A673 (cell line): Measurements from ENCODE around the gene DSG1. TPM values are rescaled to one million over a fixed set of nuclear protein-coding genes. Genes with fewer than 3 reads are reported as not detected.

Experiments used
- BruUV-seq: library from RNA; stranded (reverse); fragments of 400-500 nt; replicated peaks from 2 replicates; lab custom pipeline; 2021; lab: Mats Ljungman, UMichigan
- CTCF ChIA-PET: fragments of 300-600 bp; sonication (Branson Sonifier 250); formaldehyde crosslinking; loops from one replicate; lab custom pipeline; 2022; ENCODE audit warnings: antibody characterized with exemption; lab: Charles Lee
- POLR2A ChIA-PET: fragments of 300-600 bp; sonication (Branson Sonifier 250); formaldehyde crosslinking; loops from one replicate; lab custom pipeline; 2022; ENCODE audit warnings: antibody characterized with exemption; ENCODE audit not compliant: low non-redundant PET; lab: Charles Lee
- DNase-seq: peaks from one replicate; pipeline ENCODE4 v3.0.0-alpha.2; 2015; ENCODE audit warnings: low spot score
- H3K27ac ChIP-seq: fragments of 200-600 bp; sonication (generic); 2 replicates; pipeline ENCODE4 v1.5.1; 2016; ENCODE audit warnings: mixed run types, low read depth, mild to moderate bottlenecking, mixed read lengths, antibody characterized with exemption, low read length; ENCODE audit not compliant: poor library complexity, severe bottlenecking
- H3K27me3 ChIP-seq: fragments of 200-600 bp; sonication (generic); replicated peaks from 2 replicates; pipeline ENCODE4 v1.6.1; 2017; ENCODE audit warnings: mixed run types, low read depth, mild to moderate bottlenecking, mixed read lengths, antibody characterized with exemption, low read length; ENCODE audit not compliant: insufficient read depth, poor library complexity
- H3K36me3 ChIP-seq: fragments of 200-600 bp; sonication (generic); 2 replicates; pipeline ENCODE4 v1.6.1; 2016; ENCODE audit warnings: mixed run types, mild to moderate bottlenecking, mixed read lengths, antibody characterized with exemption, low read length; ENCODE audit not compliant: insufficient read depth, poor library complexity, severe bottlenecking
- H3K4me1 ChIP-seq: fragments of 200-600 bp; sonication (generic); 2 replicates; pipeline ENCODE4 v1.6.1; 2017; ENCODE audit warnings: mixed run types, mild to moderate bottlenecking, mixed read lengths, antibody characterized with exemption, low read length; ENCODE audit not compliant: insufficient read depth, poor library complexity, severe bottlenecking
- H3K4me3 ChIP-seq: fragments of 200-600 bp; sonication (generic); 2 replicates; pipeline ENCODE4 v1.5.1; 2016; ENCODE audit warnings: low read depth, mixed run types, mild to moderate bottlenecking, mixed read lengths, low read length; ENCODE audit not compliant: poor library complexity, severe bottlenecking
- H3K9me3 ChIP-seq: fragments of 200-600 bp; sonication (generic); 2 replicates; pipeline ENCODE4 v1.6.1; 2016; ENCODE audit warnings: mixed run types, low read depth, mild to moderate bottlenecking, mixed read lengths, antibody characterized with exemption, low read length; ENCODE audit not compliant: poor library complexity, severe bottlenecking
- EZH2 ChIP-seq: fragments of 200-600 bp; sonication (generic); IDR thresholded peaks from 2 replicates; pipeline ENCODE4 v1.6.1; 2017; ENCODE audit warnings: borderline replicate concordance, low read depth, mild to moderate bottlenecking, mixed read lengths, antibody characterized with exemption, low read length; ENCODE audit not compliant: poor library complexity, severe bottlenecking
- intact Hi-C: fragments of 100-400 bp; cut with micrococcal nuclease; formaldehyde crosslinking; loops from one replicate; pipeline ENCODE4 v1.10.0; 2022; ENCODE audit not compliant: unreplicated experiment
- total RNA-seq: library from RNA; stranded (reverse); gene quantifications from 2 replicates; pipeline ENCODE4 v1.2.3, GENCODE V29; 2021
- TF ChIP-seq, protein P1 (sequence below): fragments of 300-800, 200-600 bp; sonication (generic); conservative IDR thresholded peaks from 2 replicates; pipeline ENCODE4 v1.5.1; 2017; ENCODE audit warnings: low read depth, mild to moderate bottlenecking, antibody characterized with exemption, low read length, moderate library complexity, mixed read lengths

Gene DSG1
- total RNA-seq, 1 experiment from 2014 or later, result not detected

GRCh38 chr18:31309115-31309514 is 8.8 kb upstream of the DSG1 start:
- H3K27ac ChIP-seq, result no peak overlapping the region
- BruUV-seq, result no TSS peak
- ChIA-PET POLR2A (no interaction called here), CTCF (no interaction called here)
- H3K9me3 ChIP-seq, result no peaks in the 10 kb centered on the region
- H3K27me3 ChIP-seq, result no peaks in the 10 kb centered on the region
- no peak for DNase-seq
- H3K4me3 ChIP-seq, result no peak overlapping the region
- intact Hi-C loops, result no loop called here
- TF ChIP-seq, protein P1, sequence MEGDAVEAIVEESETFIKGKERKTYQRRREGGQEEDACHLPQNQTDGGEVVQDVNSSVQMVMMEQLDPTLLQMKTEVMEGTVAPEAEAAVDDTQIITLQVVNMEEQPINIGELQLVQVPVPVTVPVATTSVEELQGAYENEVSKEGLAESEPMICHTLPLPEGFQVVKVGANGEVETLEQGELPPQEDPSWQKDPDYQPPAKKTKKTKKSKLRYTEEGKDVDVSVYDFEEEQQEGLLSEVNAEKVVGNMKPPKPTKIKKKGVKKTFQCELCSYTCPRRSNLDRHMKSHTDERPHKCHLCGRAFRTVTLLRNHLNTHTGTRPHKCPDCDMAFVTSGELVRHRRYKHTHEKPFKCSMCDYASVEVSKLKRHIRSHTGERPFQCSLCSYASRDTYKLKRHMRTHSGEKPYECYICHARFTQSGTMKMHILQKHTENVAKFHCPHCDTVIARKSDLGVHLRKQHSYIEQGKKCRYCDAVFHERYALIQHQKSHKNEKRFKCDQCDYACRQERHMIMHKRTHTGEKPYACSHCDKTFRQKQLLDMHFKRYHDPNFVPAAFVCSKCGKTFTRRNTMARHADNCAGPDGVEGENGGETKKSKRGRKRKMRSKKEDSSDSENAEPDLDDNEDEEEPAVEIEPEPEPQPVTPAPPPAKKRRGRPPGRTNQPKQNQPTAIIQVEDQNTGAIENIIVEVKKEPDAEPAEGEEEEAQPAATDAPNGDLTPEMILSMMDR, result no peak
- no peak for TF ChIP-seq EZH2
- no peaks in the 10 kb centered on the region for H3K36me3 ChIP-seq
- H3K4me1 ChIP-seq, result no peaks in the 10 kb centered on the region

DNA sequence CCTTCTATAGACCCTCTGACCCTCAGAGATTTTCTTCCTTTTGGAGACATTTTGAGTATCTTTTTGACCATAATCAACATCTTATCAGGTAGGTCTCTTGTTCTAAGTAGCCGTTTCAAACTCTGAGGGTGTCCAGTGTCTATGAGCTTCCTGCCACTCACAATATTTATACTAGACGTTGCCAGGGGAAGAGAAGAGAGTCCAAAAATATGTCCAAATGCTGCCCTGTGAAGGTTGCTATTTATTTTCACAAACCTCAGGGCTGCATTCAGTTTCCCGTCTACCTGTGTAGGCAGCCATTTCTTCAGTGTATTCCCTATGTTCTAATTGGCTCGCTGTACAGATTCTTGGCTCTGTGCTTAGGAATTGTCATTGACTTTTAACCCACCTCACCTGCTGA is 986 bp upstream of the DSG1 start:
- Histone ChIP-seq H3K27ac (no peak overlapping the region), H3K36me3 (no peaks in the 10 kb centered on the region), H3K27me3 (peaks cover 3% of the 10 kb centered on the region), H3K4me1 (no peaks in the 10 kb centered on the region), H3K9me3 (no peaks in the 10 kb centered on the region), H3K4me3 (no peak overlapping the region)
- ChIA-PET POLR2A (no interaction called here), CTCF (no interaction called here)
- TF ChIP-seq, protein P1, result no peak
- no peak for TF ChIP-seq EZH2
- no peak for DNase-seq
- intact Hi-C loops, result no loop called here
- no TSS peak for BruUV-seq

DNA sequence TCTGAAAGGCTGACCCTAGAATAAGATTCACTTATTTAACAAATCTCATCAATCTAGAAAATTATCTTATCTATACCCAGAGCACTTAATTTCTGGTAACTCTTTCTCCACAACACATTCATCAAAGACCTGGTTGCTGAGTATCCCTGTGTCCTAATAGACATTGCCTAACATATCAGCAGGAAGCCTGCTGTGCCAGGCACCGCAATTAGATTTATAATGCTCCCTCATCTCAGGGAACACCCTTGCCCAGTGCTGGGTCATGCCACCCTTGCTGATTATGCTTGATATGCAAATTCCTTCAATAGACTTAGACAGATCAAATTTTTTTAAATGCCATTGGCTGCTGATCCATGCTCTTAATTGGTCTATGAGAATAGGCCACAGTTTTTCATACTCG is 3.8 kb downstream of the DSG1 start:
- intact Hi-C loops, result no loop called here
- no peak for TF ChIP-seq EZH2
- TF ChIP-seq, protein P1, result no peak
- Histone ChIP-seq H3K27ac (no peak overlapping the region), H3K27me3 (peaks cover 3% of the 10 kb centered on the region), H3K36me3 (no peaks in the 10 kb centered on the region), H3K4me3 (no peak overlapping the region), H3K9me3 (no peaks in the 10 kb centered on the region), H3K4me1 (no peaks in the 10 kb centered on the region)
- BruUV-seq, result no TSS peak
- no peak for DNase-seq
- POLR2A ChIA-PET, result no interaction called here
- CTCF ChIA-PET, result no interaction called here
